Right ventricle myocardium superior (tissue), 1 donor: ENCODE data around the gene CEACAM16. TPM values are rescaled to one million over a fixed set of nuclear protein-coding genes. Genes with fewer than 3 reads are reported as not detected.

Source experiments
- ATAC-seq: fragments of 200-7000 bp; cut with Tn5 transposase; one replicate; pipeline ENCODE4 v1.9.1; 2020; ENCODE audit warnings: mild to moderate bottlenecking; ENCODE audit not compliant: poor library complexity
- DNase-seq: peaks from one replicate; pipeline ENCODE4 v3.0.0-alpha.2; 2020
- intact Hi-C: fragments of 100-400 bp; cut with DNase I; formaldehyde crosslinking; loops from one replicate; pipeline ENCODE4 v1.11.2; 2022
- microRNA-seq: library from miRNA; unstranded; fragments of <30 nt; microRNA quantifications from one replicate; pipeline ENCODE4 v1.2.0, GENCODE V29; 2020
- total RNA-seq: library from RNA; stranded (reverse); fragmentation: NEBNext Ultra II Directional; extraction: Animal tissue kit (Norgen Biotek cat#: 25700); gene quantifications from one replicate; pipeline ENCODE4 v1.2.1, GENCODE V29; 2021
- donor health status: DM: no; HTN: yes; CAD: no; lungs with severe emphysema.

CEACAM16 gene
- total RNA-seq, 1 donor from 2014 or later, result not detected

DNA sequence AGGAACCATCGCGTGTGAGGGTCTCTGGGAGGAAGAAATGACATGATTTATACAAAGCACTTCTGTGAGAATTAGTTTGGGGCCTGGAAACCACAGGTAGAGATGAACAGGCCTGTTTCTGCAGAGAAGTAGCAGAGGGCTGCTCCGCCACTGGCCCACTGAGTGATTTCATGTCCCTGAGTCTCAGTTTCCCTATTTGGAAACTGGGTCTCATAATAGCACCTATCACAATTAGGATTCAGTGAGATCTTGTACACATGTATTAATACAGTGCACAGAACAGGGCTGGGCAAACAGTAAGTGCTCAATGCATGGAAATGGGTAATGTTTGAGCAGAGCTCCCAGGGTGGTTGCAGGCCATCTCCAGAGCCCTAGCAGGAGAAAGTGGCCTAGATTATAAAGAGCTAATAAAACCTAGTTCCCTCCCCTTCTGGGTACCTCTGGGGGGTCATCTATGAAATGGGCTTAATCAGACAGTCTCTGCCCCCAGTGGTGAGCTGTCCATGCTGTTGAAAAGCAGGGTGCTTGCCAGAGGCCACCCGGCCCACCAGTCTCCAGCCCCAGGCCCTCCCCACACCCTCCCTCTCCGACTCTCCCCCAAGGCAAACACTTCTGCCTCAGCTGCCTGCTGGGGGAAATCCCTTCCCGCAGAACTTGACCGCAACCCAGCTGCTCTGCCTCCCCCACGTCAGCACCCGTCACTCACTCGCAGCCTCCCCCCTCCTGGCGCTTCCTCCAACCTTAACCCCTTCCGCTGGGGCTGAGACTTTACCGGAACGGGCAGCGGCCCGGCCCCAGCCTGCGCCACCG lies 54.1 kb downstream of the CEACAM16 start:
- intact Hi-C loops, result no loop called here
- ATAC-seq, result peak; percentile 56
- peak; percentile 94 for DNase-seq

DNA sequence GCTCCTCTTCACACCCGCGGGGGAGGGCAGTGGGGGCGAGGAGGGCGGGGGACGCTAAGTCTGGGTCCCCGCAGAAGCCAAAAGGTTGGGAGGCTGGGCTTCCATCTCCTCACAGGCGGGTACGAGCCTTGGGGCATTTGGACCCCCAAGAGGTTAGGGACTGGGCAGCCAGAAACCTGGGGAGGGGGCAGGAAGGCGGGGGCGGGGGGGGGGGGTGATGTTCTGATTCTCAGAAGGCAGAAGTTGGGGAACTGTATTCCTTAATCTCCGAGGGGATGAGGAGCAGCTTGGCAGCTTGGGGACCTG lies 54.6 kb downstream of the CEACAM16 start:
- no peak for DNase-seq
- intact Hi-C loops, result no loop called here
- no peak for ATAC-seq

DNA sequence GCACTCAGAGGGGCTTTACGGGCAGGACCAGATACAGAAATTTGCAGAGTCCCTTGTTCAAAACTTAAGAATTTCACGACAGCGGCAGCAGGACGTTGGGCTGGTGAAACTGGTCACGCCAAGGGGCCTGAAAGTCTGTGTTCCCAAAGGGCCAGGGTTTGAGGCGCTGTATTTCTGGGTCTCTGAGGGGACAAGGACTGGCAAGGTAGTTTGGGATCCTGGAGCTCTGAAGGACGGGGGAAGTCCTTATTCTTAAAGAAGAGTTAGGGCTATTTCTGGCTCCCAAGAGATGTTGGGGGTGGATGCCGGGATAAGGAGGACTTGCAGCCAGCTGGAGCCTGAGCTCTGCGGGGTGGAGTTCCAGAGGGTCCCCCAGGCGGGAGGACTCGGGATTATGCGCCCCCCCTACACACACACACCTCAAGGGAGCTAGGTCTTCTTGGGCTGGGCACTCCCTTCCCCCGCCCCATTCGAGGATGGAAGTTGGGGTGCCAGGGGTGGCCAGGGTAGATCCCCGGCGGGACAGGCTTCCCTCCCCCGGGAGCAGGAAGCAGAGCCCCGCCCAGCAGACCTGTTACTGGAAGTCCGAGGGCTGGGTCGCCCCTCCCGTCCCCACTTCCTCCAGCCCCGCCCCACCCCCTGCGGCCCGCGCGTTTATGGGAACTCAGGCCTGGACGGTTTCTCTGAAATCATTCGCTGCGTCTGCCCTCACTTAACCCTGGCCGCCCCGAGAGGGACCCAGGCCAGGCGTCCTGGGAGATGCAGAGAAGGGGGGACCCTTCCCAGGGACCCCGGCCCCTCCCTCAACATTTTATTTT lies 55.2 kb downstream of the CEACAM16 start:
- intact Hi-C loops, result no loop called here
- ATAC-seq (peak; percentile 74), DNase-seq (peak; percentile 98)

DNA sequence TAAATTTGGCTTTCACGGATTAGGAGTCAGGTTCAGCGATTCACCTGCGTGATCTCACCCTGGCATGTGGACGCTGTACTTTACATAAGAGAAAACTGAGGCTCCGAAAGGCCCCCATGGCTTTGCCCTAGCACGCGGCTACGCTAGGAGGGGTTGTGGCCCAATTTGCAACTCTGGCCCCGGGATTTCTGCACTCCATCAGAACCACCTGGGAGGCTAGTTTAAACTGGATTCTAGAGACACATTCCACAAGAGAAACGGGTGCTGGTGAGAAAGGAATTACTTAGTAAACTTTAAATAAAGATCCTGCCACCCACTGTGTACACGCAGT lies 55.8 kb downstream of the CEACAM16 start:
- DNase-seq (no peak), ATAC-seq (no peak)
- intact Hi-C loops, result no loop called here

DNA sequence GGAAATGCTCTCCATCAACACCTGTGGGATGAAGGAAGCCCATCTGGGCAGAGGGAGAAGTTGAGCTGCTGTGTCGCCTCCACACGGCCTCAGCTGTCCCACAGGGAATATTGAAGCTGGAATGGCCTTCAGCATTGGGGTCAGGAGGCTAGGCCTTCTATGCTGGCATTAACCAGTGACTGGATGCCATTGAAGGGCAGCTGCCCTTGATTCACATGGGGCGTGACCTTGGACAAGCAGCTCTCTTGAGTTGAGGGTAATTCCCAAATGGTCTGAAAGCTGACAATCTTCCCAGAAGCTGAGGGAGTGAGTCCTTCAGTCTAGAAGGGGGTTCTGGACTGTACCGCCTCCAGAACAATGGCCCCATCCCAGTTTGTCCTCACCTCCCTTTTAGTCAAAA lies 56.3 kb downstream of the CEACAM16 start:
- no peak for ATAC-seq
- intact Hi-C loops, result no loop called here
- no peak for DNase-seq

DNA sequence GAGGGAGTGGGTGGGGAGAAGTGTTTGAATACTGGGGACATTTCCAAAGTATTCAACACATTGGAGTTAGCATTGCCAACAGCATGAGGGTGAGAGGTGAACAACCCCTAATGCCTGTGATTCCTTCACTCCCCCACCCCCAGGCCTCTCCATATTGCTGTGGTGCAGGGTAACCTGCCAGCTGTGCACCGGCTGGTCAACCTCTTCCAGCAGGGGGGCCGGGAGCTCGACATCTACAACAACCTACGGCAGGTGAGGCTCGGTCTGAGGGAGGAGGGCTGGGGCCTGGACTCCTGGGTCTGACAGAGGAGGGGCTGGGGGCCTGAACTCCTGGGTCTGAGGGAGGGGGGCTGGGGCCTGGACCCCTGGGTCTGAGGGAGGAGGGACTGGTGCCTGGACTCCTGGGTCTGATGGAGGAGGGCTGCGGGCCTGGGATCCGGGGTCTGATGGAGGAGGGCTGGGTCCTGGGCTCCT lies 57.2 kb downstream of the CEACAM16 start:
- intact Hi-C loops, result no loop called here
- DNase-seq (no peak), ATAC-seq (no peak)

DNA sequence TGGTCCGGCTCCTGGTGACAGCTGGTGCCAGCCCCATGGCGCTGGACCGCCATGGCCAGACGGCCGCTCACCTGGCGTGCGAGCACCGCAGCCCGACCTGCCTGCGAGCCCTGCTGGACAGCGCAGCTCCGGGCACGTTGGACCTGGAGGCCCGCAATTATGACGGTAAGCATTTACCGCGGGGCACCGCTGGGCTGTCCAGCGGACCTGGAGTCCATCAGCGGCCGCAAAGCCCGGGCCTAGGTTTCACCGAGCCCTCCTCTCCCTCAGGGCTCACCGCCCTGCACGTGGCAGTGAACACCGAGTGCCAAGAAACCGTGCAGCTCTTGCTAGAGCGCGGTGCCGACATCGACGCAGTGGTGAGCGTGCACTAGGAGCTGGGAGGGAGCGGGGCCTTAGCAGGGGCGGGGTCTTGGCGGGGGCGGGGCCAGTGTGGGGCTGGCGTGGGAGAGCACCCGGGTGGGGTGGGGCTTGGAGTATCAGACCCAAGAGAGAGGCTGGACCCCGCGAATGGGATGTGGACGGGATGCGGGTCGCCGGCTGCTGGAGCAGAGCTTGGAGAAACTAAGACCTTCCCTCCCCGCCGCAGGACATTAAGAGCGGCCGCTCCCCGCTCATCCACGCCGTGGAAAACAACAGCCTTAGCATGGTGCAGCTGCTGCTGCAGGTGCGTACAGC lies 58.2 kb downstream of the CEACAM16 start:
- ATAC-seq (peak; percentile 55), DNase-seq (peak; percentile 84)
- intact Hi-C loops, result no loop called here

DNA sequence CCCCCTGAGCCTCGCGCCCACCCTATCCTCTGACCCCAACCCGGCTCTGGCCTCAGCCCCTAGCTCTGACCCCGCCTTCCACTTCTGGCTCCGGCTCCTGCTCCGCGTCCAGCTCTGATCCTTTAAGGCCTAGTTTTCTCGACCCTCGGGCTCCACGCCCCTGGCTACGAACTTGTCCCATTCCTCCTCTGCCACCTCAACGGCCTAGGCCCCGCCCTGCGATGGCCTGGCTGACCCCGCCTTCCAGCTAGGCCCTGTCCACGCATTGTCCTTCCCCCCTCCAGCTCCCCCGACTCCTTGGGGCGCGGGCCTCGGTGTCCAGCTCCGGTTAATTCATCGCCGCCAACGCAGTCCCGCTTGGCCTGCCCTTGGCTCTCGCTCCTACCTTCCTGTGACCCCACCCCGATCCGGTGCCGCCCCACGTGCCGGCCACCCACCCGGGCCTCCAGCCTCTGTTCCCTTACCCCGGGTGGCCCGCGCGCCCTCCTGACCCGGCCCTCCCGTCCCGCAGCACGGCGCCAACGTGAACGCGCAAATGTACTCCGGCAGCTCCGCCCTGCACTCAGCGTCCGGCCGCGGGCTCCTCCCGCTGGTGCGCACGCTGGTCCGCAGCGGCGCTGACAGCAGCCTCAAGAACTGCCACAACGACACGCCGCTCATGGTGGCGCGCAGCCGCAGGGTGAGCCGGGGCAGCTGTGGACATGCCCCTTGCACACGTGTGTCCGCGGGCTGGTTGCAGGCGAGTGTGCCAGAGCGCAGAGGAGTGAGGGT lies 59.0 kb downstream of the CEACAM16 start:
- DNase-seq, result peak; percentile 91
- intact Hi-C loops, result no loop called here
- peak; percentile 70 for ATAC-seq

DNA sequence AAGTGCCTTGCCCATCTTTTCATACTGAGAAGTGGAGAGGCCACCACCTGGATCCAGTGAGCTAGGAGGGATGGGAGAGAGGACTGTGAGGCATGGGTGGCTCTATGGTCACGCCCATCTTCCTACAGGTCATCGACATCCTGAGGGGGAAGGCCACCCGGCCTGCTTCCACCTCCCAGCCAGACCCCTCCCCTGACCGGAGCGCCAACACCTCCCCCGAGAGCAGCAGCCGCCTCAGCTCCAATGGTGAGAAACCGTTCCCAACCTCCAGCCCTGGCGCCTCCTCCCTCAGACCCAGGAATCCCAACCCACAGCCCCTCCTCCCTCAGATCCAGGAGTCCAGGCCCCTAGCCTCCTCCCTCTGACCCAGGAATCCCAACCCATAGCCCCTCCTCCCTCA lies 59.6 kb downstream of the CEACAM16 start:
- no peak for ATAC-seq
- intact Hi-C loops, result no loop called here
- DNase-seq, result no peak

DNA sequence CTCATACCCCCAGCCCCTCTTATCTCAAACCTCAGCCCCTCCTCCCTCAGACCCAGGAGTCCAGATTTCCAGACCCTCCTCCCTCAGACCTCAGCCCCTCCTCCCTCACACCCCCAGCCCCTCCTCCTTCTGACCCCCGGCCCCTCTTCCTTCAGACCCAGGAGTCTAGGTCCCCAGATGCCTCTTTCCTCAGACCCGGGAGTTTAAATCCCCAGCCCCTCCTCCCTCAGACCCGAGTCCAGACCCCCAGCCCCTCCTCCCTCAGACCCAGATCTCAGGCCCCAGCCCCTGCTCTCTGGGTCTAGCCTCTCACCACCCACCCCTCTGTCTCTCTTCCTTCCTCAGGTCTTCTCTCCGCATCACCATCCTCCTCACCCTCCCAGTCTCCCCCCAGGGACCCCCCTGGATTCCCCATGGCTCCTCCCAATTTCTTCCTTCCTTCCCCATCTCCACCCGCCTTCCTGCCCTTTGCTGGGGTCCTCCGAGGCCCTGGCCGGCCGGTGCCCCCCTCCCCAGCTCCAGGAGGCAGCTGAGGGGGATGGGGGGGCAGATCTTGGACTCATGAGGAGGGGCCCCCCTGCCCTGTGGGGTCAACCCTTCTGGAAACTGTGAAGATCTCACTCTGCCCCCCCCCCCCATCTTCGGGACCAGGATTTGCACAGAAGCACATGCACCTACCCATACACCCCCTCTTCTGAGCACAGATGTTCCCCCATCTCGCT lies 60.3 kb downstream of the CEACAM16 start:
- ATAC-seq (no peak), DNase-seq (no peak)
- intact Hi-C loops, result no loop called here

Small RNA genes within 50 kb of the gene (microRNA-seq; reads per million reads assigned to microRNA genes)
- gene MIR4531 (not detected), gene MIR8085 (not detected)

Other genes with a start within 250 kb of the CEACAM16 start
- 4.6 TPM for gene ZNF180, start 198.6 kb upstream of the CEACAM16 start, total RNA-seq
- gene CEACAM20, start 169.5 kb upstream of the CEACAM16 start, total RNA-seq, result not detected
- gene IGSF23, start 85.6 kb upstream of the CEACAM16 start, total RNA-seq, result not detected
- gene PVR, start 55.2 kb upstream of the CEACAM16 start, total RNA-seq, result 32.1 TPM
- gene CEACAM19, start 27.7 kb upstream of the CEACAM16 start, total RNA-seq, result 3.9 TPM
- 14.6 TPM for gene BCL3, start 49.6 kb downstream of the CEACAM16 start, total RNA-seq
- gene CBLC, start 78.7 kb downstream of the CEACAM16 start, total RNA-seq, result not detected
- gene BCAM, start 110.0 kb downstream of the CEACAM16 start, total RNA-seq, result 86.2 TPM
- 36.9 TPM for gene NECTIN2, start 147.1 kb downstream of the CEACAM16 start, total RNA-seq
- 48.9 TPM for gene TOMM40, start 192.1 kb downstream of the CEACAM16 start, total RNA-seq
- 13.6 TPM for gene APOE, start 206.6 kb downstream of the CEACAM16 start, total RNA-seq
- gene APOC1, start 215.5 kb downstream of the CEACAM16 start, total RNA-seq, result 1.00 TPM
- gene APOC4, start 243.1 kb downstream of the CEACAM16 start, total RNA-seq, result not detected
- not detected for gene APOC2, start 246.9 kb downstream of the CEACAM16 start, total RNA-seq